Activated CD4-positive, alpha-beta T cell treated with anti-CD3 and anti-CD28 coated beads, Interleukin-2, amount 10 ng/mL, durations not matched to agents 7 days and 5 days (primary cell): Measurements from ENCODE around the gene FBXO45. TPM values are rescaled to one million over a fixed set of nuclear protein-coding genes. Genes with fewer than 3 reads are reported as not detected.
"Not testable (repeated sequence)": the region's sequence is repeated elsewhere in the genome, so short reads cannot be mapped to it uniquely, and the experiment has no call there.

Experiments used
- CTCF ChIA-PET: fragments of 350-600 bp; sonication (Branson Sonifier 250); formaldehyde crosslinking; loops from one replicate; lab custom pipeline; 2021; ENCODE audit warnings: antibody characterized with exemption; lab: Charles Lee
- POLR2A ChIA-PET: fragments of 350-600 bp; sonication (Branson Sonifier 250); formaldehyde crosslinking; loops from one replicate; lab custom pipeline; 2021; ENCODE audit warnings: antibody characterized with exemption; lab: Charles Lee
- DNase-seq: peaks from one replicate; pipeline ENCODE4 v3.0.0-alpha.2; 2020
- H3K27ac Mint-ChIP-seq: one replicate; pipeline ENCODE4 v1.8.0; 2021; ENCODE audit warnings: mild to moderate bottlenecking, moderate library complexity, mixed read lengths
- H3K27me3 Mint-ChIP-seq: one replicate; pipeline ENCODE4 v1.8.0; 2021; ENCODE audit warnings: mixed read lengths
- H3K36me3 Mint-ChIP-seq: one replicate; pipeline ENCODE4 v1.8.0; 2021; ENCODE audit warnings: low read depth, mixed read lengths
- H3K4me1 Mint-ChIP-seq: one replicate; pipeline ENCODE4 v1.8.0; 2021; ENCODE audit warnings: mixed read lengths
- H3K4me3 Mint-ChIP-seq: one replicate; pipeline ENCODE4 v1.8.0; 2021; ENCODE audit warnings: mild to moderate bottlenecking, moderate library complexity, mixed read lengths
- H3K9me3 Mint-ChIP-seq: one replicate; pipeline ENCODE4 v1.8.0; 2021; ENCODE audit warnings: mixed read lengths
- total RNA-seq, 2 experiments: library from RNA; stranded (reverse); gene quantifications; one replicate each; pipeline ENCODE4 v1.2.3, GENCODE V29; 2021

Gene FBXO45
- total RNA-seq, 2 experiments from 2014 or later: 14.9 to 15.0 TPM

DNA sequence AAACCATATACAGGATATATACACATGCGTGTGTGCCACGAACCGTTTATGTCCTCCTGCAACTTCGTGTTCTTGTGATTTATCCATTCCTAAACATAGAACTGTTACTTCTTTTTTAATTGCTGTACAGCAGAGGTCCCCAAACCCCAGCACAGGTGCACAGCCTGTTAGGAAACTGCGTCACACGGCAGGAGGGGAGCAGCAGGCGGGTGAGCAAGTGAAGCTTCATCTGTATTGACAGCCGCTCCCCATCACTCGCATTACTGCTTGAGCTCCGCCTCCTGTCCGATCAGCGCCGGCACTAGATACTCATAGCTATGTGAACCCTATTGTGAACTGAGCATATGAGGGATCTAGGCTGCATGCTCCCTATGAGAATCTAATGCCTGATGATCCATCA lies 36.1 kb downstream of the FBXO45 start:
- Mint-ChIP-seq H3K9me3 (peaks cover 2% of the 10 kb centered on the region), H3K36me3 (no peaks in the 10 kb centered on the region), H3K4me1 (peaks cover 25% of the 10 kb centered on the region), H3K4me3 (no peak overlapping the region), H3K27ac (no peak overlapping the region), H3K27me3 (no peaks in the 10 kb centered on the region)
- CTCF ChIA-PET: interaction anchor here (0.6 to 2.3 kb wide), 6 partner anchors 11 to 80 kb away, joined by 3 to 8 read pairs (median 4); no protein-coding TSS in a partner anchor
- POLR2A ChIA-PET: no interaction called here
- DNase-seq: peak; percentile 75

GRCh38 chr3:196608693-196609092 lies 40.2 kb downstream of the FBXO45 start:
- no peak for DNase-seq
- H3K27ac Mint-ChIP-seq: peak overlapping the region; percentile 82
- POLR2A ChIA-PET: interaction anchor here (1.6 kb wide), 1 partner anchor 76 kb away, joined by 3 read pairs; no protein-coding TSS in a partner anchor
- peaks cover 53% of the 10 kb centered on the region for H3K4me1 Mint-ChIP-seq
- no peak overlapping the region for H3K4me3 Mint-ChIP-seq
- no peaks in the 10 kb centered on the region for H3K27me3 Mint-ChIP-seq
- H3K36me3 Mint-ChIP-seq: no peaks in the 10 kb centered on the region
- CTCF ChIA-PET: interaction anchor here (0.9 to 4.8 kb wide), 17 partner anchors 9 to 332 kb away, joined by 3 to 40 read pairs (median 7); partner anchors contain the start of genes FBXO45 and WDR53
- H3K9me3 Mint-ChIP-seq: peaks cover 2% of the 10 kb centered on the region

GRCh38 chr3:196609343-196609775 lies 40.9 kb downstream of the FBXO45 start:
- DNase-seq: peak; percentile 97
- H3K27ac Mint-ChIP-seq: peak overlapping the region; percentile 88
- H3K27me3 Mint-ChIP-seq: no peaks in the 10 kb centered on the region
- ChIA-PET CTCF (interaction anchor here (0.7 to 4.8 kb wide), 29 partner anchors 9 to 333 kb away, joined by 3 to 40 read pairs (median 5); partner anchors contain the start of genes CEP19, FBXO45, NCBP2 and NRROS), POLR2A (interaction anchor here (1.6 kb wide), 2 partner anchors 22 to 76 kb away, joined by 3 to 9 read pairs; no protein-coding TSS in a partner anchor)
- peaks cover 2% of the 10 kb centered on the region for H3K9me3 Mint-ChIP-seq
- H3K36me3 Mint-ChIP-seq: no peaks in the 10 kb centered on the region
- H3K4me3 Mint-ChIP-seq: peak overlapping the region; percentile 60
- peaks cover 54% of the 10 kb centered on the region for H3K4me1 Mint-ChIP-seq

GRCh38 chr3:196609805-196610515 lies 41.5 kb downstream of the FBXO45 start:
- H3K36me3 Mint-ChIP-seq: no peaks in the 10 kb centered on the region
- DNase-seq: no peak

GRCh38 chr3:196611761-196612483 lies 43.5 kb downstream of the FBXO45 start:
- POLR2A ChIA-PET: interaction anchor here (0.6 kb wide), 1 partner anchor 17 kb away, joined by 3 read pairs; no protein-coding TSS in a partner anchor
- peak overlapping the region; percentile 56 for H3K4me3 Mint-ChIP-seq
- H3K27ac Mint-ChIP-seq: peak overlapping the region; percentile 91
- no peaks in the 10 kb centered on the region for H3K27me3 Mint-ChIP-seq
- no peaks in the 10 kb centered on the region for H3K36me3 Mint-ChIP-seq
- DNase-seq: peak; percentile 33
- CTCF ChIA-PET: interaction anchor here (1.2 to 4.8 kb wide), 4 partner anchors 10 to 74 kb away, joined by 4 to 40 read pairs (median 6); partner anchors contain the start of gene NRROS
- peaks cover 2% of the 10 kb centered on the region for H3K9me3 Mint-ChIP-seq
- peaks cover 53% of the 10 kb centered on the region for H3K4me1 Mint-ChIP-seq

More at GRCh38 chr3:196609805-196610515, 41.5 kb downstream of the FBXO45 start:
- no peaks in the 10 kb centered on the region for H3K27me3 Mint-ChIP-seq
- ChIA-PET POLR2A (interaction anchor here (1.6 kb wide), 2 partner anchors 22 to 75 kb away, joined by 3 to 9 read pairs; no protein-coding TSS in a partner anchor), CTCF (interaction anchor here (0.7 to 4.8 kb wide), 30 partner anchors 8 to 332 kb away, joined by 3 to 40 read pairs (median 4); partner anchors contain the start of genes CEP19, FBXO45, NCBP2 and NRROS)
- H3K4me3 Mint-ChIP-seq: peak overlapping the region; percentile 60
- peaks cover 50% of the 10 kb centered on the region for H3K4me1 Mint-ChIP-seq
- H3K9me3 Mint-ChIP-seq: peaks cover 2% of the 10 kb centered on the region
- peak overlapping the region; percentile 88 for H3K27ac Mint-ChIP-seq

DNA sequence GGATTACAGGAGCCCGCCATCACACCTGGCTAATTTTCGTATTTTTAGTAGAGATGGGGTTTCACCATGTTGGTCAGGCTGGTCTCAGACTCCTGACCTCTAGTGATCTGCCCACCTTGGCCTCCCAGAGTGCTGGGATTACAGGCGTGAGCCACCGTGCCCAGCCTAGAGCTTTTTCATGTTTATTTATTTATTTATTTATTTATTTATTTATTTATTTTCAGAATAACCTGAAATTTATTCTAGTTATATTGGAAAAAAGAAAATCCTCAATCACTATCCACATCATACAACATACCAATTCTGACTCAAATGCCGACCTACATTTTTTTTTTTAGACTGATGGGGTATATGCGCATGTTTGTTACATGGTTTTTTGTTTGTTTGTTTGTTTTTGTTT lies 46.8 kb downstream of the FBXO45 start:
- not testable (repeated sequence) for H3K9me3 Mint-ChIP-seq, H3K27ac Mint-ChIP-seq, H3K36me3 Mint-ChIP-seq, H3K27me3 Mint-ChIP-seq, DNase-seq, H3K4me3 Mint-ChIP-seq
- H3K4me1 Mint-ChIP-seq: peaks cover 57% of the 10 kb centered on the region
- ChIA-PET CTCF (interaction anchor here (0.5 to 0.9 kb wide), 4 partner anchors 12 to 461 kb away, joined by 3 to 4 read pairs (median 3); no protein-coding TSS in a partner anchor), POLR2A (interaction anchor here (0.7 kb wide), 1 partner anchor 12 kb away, joined by 4 read pairs; no protein-coding TSS in a partner anchor)

- Mint-ChIP-seq H3K27ac (no peak overlapping the region), H3K36me3 (no peaks in the 10 kb centered on the region), H3K4me3 (no peak overlapping the region), H3K4me1 (peaks cover 53% of the 10 kb centered on the region), H3K9me3 (no peaks in the 10 kb centered on the region), H3K27me3 (no peaks in the 10 kb centered on the region)
- no peak for DNase-seq
- ChIA-PET POLR2A (no interaction called here), CTCF (interaction anchor here (0.9 to 1.6 kb wide), 4 partner anchors 8 to 88 kb away, joined by 3 to 7 read pairs (median 6); partner anchors contain the start of gene NRROS)
These were observed 48.8 kb downstream of the FBXO45 start for GRCh38 chr3:196617256-196617655.

DNA sequence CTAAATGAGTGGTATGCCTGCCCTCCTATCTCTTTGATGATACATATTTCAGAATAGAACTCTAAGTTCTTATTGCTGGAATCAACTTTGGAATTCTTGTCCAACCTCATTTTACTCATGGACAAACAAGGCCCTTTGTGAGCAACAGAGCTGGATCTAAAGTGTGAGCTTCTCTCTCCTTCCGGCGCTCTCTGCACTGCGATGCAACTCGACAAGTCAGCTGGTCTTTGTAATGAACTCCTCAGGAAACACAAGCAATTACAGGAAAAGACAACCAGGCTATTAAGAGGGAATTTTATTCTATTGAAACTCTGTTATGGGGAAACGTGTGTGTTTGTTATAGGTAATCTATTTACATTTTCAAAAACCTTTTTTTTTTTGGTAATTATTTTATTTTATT lies 50.8 kb downstream of the FBXO45 start:
- Mint-ChIP-seq H3K4me1 (peaks cover 48% of the 10 kb centered on the region), H3K27ac (no peak overlapping the region), H3K36me3 (no peaks in the 10 kb centered on the region), H3K27me3 (no peaks in the 10 kb centered on the region), H3K4me3 (no peak overlapping the region), H3K9me3 (no peaks in the 10 kb centered on the region)
- POLR2A ChIA-PET: no interaction called here
- CTCF ChIA-PET: interaction anchor here (0.7 kb wide), 1 partner anchor 1134 kb away, joined by 5 read pairs; no protein-coding TSS in a partner anchor
- DNase-seq: no peak

- H3K27me3 Mint-ChIP-seq: not testable (repeated sequence)
These were observed 51.2 kb downstream of the FBXO45 start for GRCh38 chr3:196619627-196620026.

GRCh38 chr3:196620161-196620604 lies 51.7 kb downstream of the FBXO45 start:
- POLR2A ChIA-PET: no interaction called here

More at GRCh38 chr3:196619627-196620026, 51.2 kb downstream of the FBXO45 start:
- peaks cover 52% of the 10 kb centered on the region for H3K4me1 Mint-ChIP-seq
- DNase-seq, H3K27ac Mint-ChIP-seq, POLR2A ChIA-PET, H3K4me3 Mint-ChIP-seq, H3K36me3 Mint-ChIP-seq, H3K9me3 Mint-ChIP-seq: not testable (repeated sequence)
- CTCF ChIA-PET: interaction anchor here (0.7 to 2.3 kb wide), 2 partner anchors 10 to 1134 kb away, joined by 5 to 11 read pairs; no protein-coding TSS in a partner anchor

GRCh38 chr3:196620684-196621083 lies 52.2 kb downstream of the FBXO45 start:
- no peaks in the 10 kb centered on the region for H3K9me3 Mint-ChIP-seq
- no peak for DNase-seq
- peaks cover 5% of the 10 kb centered on the region for H3K36me3 Mint-ChIP-seq
- peaks cover 61% of the 10 kb centered on the region for H3K4me1 Mint-ChIP-seq
- no peak overlapping the region for H3K4me3 Mint-ChIP-seq
- ChIA-PET CTCF (interaction anchor here (1.8 to 2.3 kb wide), 2 partner anchors 9 to 11 kb away, joined by 5 to 11 read pairs; no protein-coding TSS in a partner anchor), POLR2A (no interaction called here)
- peak overlapping the region; percentile 83 for H3K27ac Mint-ChIP-seq
- no peaks in the 10 kb centered on the region for H3K27me3 Mint-ChIP-seq

More at GRCh38 chr3:196620161-196620604, 51.7 kb downstream of the FBXO45 start:
- Mint-ChIP-seq H3K27ac (peak overlapping the region; percentile 83), H3K9me3 (no peaks in the 10 kb centered on the region), H3K36me3 (peaks cover 2% of the 10 kb centered on the region), H3K4me3 (no peak overlapping the region), H3K27me3 (no peaks in the 10 kb centered on the region), H3K4me1 (peaks cover 57% of the 10 kb centered on the region)
- DNase-seq: no peak
- CTCF ChIA-PET: interaction anchor here (2.3 kb wide), 1 partner anchor 10 kb away, joined by 11 read pairs; no protein-coding TSS in a partner anchor

DNA sequence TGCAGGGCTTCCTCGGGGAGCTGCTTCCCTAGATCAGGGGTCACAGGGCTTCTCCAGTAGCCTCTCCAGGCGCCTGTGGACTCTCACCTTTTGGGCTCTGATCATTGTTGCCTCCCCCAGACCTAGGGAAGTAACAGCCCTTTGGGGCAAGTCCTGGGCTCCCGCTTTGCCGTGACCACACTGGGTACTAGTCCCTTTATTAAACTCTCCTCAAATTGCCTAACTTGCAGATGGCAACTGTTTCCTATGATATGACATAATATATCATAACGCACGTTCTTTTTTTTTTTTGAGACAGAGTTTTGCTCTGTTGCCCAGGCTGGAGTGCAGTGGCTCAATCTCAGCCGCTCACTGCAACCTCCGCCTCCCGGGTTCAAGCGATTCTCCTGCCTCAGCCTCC lies 53.2 kb downstream of the FBXO45 start:
- no peaks in the 10 kb centered on the region for H3K9me3 Mint-ChIP-seq
- CTCF ChIA-PET: interaction anchor here (1.3 to 2.3 kb wide), 5 partner anchors 8 to 19 kb away, joined by 4 to 11 read pairs (median 5); no protein-coding TSS in a partner anchor
- no peaks in the 10 kb centered on the region for H3K27me3 Mint-ChIP-seq
- POLR2A ChIA-PET: no interaction called here
- H3K27ac Mint-ChIP-seq: no peak overlapping the region
- H3K4me1 Mint-ChIP-seq: peaks cover 60% of the 10 kb centered on the region
- DNase-seq: no peak
- peaks cover 5% of the 10 kb centered on the region for H3K36me3 Mint-ChIP-seq
- H3K4me3 Mint-ChIP-seq: no peak overlapping the region
